ENCODE measurements around the gene HYKK. TPM values are rescaled to one million over a fixed set of nuclear protein-coding genes. Genes with fewer than 3 reads are reported as not detected.
"Not testable (repeated sequence)": the region's sequence is repeated elsewhere in the genome, so short reads cannot be mapped to it uniquely, and the experiment has no call there.

HYKK gene
- polyA plus RNA-seq = 1 to 10 TPM; 2.2 to 3.9 (median 3.4) TPM

GRCh38 chr15:78506971-78507830, at the start of gene HYKK:
Gene HYKK (plus strand): TSS chr15:78507577. CDS start chr15:78513089, 5,512 bp downstream.
- 1% methylated on average over 57 to 63 of the region's 63 CpGs for WGBS, 3 donors
- H3K27ac ChIP-seq (ENCODE audit: low read depth, low read length) = no peak within 1 kb of the TSS

- WGBS, 3 donors = 82 to 88% (median 87%) methylated on average over 4 of the region's 4 CpGs
- no peak overlapping the region for H3K27ac ChIP-seq (ENCODE audit: low read depth, low read length)
Observed at GRCh38 chr15:78460737-78461136, 46.6 kb upstream of the HYKK start.

- H3K27ac ChIP-seq (ENCODE audit: low read depth, low read length) = no peak overlapping the region
- WGBS, 3 donors = 19 to 44% (median 21%) methylated on average over 3 of the region's 3 CpGs
Observed at GRCh38 chr15:78461171-78461888, 46.0 kb upstream of the HYKK start.

DNA sequence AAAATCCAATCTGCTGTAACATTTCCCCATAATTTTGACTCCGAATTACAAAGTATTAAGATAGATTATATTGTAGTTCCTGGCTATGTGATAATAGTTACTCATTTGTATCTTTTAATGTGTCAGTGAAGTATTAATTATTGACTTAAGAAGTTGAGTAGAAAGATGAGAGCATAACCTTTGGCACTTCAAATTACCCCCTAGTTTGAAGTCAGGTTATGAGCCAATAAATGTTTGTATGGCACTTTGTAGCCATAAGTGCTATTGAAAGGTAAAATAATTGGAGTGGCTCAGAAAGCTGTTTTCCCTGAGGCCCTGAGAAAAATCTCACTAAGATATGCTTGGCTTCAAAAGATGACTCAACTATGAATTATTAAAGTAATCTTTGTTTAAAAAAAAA, 38.3 kb upstream of the HYKK start:
- H3K27ac ChIP-seq (ENCODE audit: low read depth, low read length) = no peak overlapping the region
- 95 to 100% (median 99%) methylated on average over 1 of the region's 1 CpG for WGBS, 3 donors

DNA sequence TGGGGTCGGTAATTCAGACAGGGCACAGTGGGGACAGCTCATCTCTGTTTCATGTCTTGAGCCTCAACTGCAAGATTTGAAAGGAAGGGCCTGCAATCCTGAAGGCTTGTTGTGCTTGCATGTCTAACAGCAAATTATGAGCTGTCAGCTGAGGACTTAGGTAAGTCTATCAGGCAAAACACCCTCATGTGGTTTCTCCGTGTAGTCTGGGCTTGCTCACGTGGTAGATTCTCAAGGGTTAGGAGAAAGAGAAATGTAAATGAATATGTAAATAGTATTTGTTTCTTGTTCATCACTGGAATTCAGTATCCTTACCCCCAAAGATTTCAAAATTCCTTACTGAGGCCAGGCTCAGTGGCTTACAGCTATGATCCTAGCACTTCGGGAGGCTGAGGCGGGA, 30.1 kb upstream of the HYKK start:
- no peak overlapping the region for H3K27ac ChIP-seq (ENCODE audit: low read depth, low read length)
- 77 to 79% (median 78%) methylated on average over 5 of the region's 5 CpGs for WGBS, 3 donors

GRCh38 chr15:78479650-78480049, 27.7 kb upstream of the HYKK start:
- H3K27ac ChIP-seq (ENCODE audit: low read depth, low read length) = no peak overlapping the region
- 90 to 94% (median 93%) methylated on average over 3 of the region's 3 CpGs for WGBS, 3 donors

DNA sequence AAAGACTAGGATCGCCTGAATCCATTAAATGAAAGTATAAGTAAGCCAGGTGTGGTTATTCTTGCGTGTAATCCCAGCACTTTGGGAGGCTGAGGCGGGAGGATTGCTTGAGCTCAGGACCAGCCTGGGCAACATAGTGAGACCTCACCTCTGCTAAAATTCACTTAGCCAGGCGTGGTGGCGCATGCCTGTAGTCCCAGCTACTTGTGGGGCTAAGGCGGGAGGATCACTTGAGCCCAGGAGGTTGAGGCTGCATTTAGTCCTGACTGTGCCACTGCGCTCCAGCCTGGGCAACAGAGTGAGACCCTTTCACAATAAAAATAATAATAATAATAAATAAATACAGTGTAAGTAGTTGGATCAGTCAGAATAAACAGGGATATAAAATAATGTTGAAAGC, 25.5 kb upstream of the HYKK start:
- no peak overlapping the region for H3K27ac ChIP-seq (ENCODE audit: low read depth, low read length)
- WGBS, 3 donors = 89 to 98% (median 89%) methylated on average over 7 of the region's 7 CpGs

- no peak overlapping the region for H3K27ac ChIP-seq (ENCODE audit: low read depth, low read length)
- 70 to 89% (median 80%) methylated on average over 1 of the region's 1 CpG for WGBS, 3 donors
Observed at GRCh38 chr15:78492872-78493271, 14.5 kb upstream of the HYKK start.

- no peak overlapping the region for H3K27ac ChIP-seq (ENCODE audit: low read depth, low read length)
- 85 to 99% (median 95%) methylated on average over 4 of the region's 4 CpGs for WGBS, 3 donors
Observed at GRCh38 chr15:78501857-78502256, 5.5 kb upstream of the HYKK start.

- WGBS, 3 donors = 90 to 97% (median 97%) methylated on average over 2 of the region's 2 CpGs
Observed at GRCh38 chr15:78502641-78503040, 4.7 kb upstream of the HYKK start.

DNA sequence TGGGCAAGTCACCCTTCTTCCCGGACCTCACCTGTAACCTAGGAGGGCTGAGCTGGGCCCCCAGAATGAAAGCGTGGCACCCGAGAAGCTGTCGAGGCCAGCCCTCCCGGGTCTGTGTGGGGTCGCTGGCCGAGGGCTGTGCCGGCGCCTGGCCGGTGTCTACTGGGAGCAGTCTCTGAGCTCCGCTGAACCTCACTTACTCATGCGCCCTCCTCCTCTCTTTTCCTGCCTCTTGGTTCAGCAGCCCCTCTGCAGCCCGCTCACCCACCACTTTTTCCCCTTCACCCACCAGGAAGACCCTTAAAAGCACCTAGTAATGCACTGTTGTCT, 419 bp downstream of the HYKK start:
- WGBS, 3 donors = 2% methylated on average over 13 of the region's 13 CpGs
- no peak overlapping the region for H3K27ac ChIP-seq (ENCODE audit: low read depth, low read length)

More at GRCh38 chr15:78502641-78503040, 4.7 kb upstream of the HYKK start:
- no peak overlapping the region for H3K27ac ChIP-seq (ENCODE audit: low read depth, low read length)

DNA sequence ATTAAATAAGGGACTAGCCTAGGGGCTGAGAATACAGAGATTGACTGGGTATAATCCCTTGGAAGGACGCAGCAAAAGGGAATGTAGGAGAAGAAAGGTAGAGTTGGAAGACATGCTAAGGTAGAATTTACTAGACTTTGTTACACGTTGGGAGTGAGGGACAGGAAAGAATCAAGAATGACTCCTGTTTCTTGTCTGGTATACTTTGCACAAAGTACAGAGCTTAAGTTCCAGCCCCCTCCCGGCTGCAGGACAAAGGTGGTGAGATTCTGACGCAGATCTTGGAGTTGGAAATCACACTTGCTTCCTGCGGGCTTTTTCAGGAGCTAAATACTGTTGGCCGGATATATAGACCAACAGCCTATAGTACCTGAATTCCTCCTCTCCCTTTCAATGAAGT, 895 bp downstream of the HYKK start:
- H3K27ac ChIP-seq (ENCODE audit: low read depth, low read length) = no peak overlapping the region
- WGBS, 3 donors = 28 to 49% (median 47%) methylated on average over 6 of the region's 6 CpGs

DNA sequence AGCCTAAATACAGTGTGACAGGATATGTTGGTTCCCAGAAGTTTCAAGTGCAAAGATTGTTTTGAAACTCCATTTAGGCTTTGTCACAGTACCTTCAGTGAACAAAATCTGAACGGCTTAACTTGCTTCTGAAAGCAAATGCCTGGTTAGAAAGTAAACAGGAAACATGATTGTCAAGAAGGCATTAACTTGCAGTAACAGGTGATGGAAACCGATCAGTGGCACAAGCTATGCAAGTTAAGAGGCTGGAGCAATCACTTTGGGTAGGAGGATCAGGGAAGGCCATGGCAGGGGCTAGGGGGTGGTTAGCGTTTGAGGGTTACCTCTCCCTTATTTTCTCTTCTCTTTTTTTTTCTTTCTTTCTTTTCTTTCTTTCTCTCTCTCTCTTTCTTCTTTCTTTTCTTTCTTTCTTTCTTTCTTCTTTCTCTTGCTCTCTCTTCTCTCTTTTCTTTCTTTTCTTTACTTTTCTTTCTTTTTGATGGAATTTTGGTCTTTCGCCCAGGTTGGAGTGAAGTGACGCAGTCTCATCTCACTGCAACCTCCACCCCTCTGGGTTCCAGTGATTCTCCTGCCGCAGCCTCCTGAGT, 2.4 kb downstream of the HYKK start:
- 59 to 83% (median 75%) methylated on average over 6 of the region's 6 CpGs for WGBS, 3 donors
- H3K27ac ChIP-seq (ENCODE audit: low read depth, low read length) = no peak overlapping the region

- not testable (repeated sequence) for H3K27ac ChIP-seq (ENCODE audit: low read depth, low read length)
- WGBS, 3 donors = 95 to 98% (median 98%) methylated on average over 2 of the region's 3 CpGs
Observed at GRCh38 chr15:78520035-78520434, 12.7 kb downstream of the HYKK start.

DNA sequence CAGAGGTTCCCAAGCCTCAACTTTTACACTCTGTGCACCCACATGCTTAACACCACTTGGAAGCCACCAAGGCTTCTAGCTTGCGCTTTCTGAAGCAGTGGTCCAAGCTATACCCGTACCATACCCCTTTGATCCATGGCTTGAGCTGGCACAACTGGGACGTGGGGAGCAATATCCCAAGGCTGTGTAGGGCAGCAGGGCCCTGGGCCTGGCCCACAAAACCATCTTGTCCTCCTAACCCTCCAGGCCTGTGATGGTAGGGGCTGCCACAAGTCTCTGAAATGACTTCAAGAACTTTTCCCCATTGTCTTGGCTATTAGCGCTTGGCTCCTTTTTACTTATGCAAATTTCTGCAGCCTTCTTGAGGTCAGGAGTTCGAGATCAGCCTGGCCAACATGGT, 16.9 kb downstream of the HYKK start:
- WGBS, 3 donors = 91 to 95% (median 93%) methylated on average over 5 of the region's 5 CpGs
- H3K27ac ChIP-seq (ENCODE audit: low read depth, low read length) = no peak overlapping the region

DNA sequence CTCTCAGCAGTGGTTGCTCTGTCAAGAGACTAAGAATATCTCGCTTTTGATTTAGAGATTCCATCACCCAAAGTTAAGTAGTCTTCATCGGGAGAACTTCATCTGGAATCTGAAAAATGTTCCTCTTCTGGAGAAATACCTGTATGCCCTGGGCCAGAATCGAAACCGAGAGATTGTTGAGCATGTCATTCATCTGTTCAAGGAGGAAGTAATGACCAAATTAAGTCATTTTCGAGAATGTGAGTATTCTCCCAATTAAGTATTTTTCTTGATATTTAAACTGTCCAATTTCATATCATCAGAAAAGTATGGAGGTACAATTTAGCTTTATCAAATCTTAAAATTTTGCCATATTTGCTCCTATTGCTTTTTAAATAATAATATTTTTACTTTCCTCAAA, 19.9 kb downstream of the HYKK start:
- 86 to 92% (median 88%) methylated on average over 5 of the region's 5 CpGs for WGBS, 3 donors

DNA sequence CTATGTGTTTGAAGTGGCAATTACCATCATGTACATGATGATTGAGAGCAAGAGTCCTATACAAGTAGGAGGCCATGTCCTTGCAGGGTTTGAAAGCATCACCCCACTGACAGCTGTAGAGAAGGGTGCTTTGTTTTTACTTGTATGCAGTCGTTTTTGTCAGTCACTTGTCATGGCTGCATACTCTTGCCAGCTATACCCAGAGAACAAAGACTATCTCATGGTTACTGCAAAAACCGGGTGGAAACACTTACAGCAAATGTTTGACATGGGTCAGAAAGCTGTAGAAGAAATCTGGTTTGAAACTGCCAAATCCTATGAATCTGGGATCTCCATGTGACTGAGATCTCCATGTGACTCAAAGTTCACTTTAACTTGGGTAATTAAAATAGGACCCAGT, 26.0 kb downstream of the HYKK start:
- no peak overlapping the region for H3K27ac ChIP-seq (ENCODE audit: low read depth, low read length)
- 59 to 75% (median 70%) methylated on average over 2 of the region's 2 CpGs for WGBS, 3 donors

More for the DNA sequence above, 19.9 kb downstream of the HYKK start:
- H3K27ac ChIP-seq (ENCODE audit: low read depth, low read length) = no peak overlapping the region

DNA sequence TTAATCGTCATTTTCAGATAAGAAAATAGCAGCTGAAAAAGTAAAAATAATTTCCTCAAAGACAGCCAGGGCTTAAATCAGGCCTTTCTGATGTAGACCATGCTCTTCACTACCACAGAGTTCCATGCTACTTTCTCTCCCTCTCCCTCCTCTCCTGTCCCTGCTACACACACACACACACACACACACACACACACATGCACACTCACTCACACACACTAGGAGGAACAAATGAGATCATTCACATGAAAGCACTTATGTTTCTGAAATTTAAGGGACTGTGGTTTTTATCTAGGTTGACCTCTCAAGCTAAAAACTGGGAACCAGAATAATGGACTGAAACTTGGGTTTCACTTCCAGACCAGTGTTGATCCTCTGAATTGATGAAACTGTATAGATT, 28.8 kb downstream of the HYKK start:
- WGBS, 3 donors = 74 to 88% (median 85%) methylated on average over 1 of the region's 1 CpG
- no peak overlapping the region for H3K27ac ChIP-seq (ENCODE audit: low read depth, low read length)

DNA sequence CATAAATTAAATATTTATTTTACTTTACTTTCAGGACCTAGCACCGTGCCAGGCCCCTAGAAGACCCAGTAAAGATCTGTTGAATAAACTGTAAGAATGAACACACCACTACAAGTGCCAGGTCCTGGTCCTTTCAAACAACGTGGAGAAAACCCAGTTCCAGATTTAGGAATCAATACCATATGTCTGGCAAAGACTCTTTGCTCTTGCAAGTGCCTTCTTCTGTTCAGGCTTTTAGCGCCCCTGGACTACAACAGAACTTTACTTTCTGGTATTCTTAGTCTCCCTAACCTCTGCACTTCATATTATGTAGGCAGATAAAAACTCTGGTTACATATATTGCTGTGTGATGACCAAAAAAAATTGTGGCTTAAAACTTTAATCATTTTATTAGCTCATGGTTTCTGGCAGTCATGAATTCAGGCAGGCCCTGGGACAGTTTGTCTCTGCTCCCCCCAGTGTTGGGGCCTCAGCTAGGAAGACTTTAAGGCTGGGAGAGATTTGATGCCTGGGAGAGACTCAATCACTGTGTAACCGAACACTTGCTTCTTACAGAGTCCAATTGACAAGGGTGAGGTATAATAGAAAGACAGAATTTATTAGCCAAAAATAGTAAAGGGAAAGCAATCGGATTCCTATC, 30.0 kb downstream of the HYKK start:
- WGBS, 3 donors = 78 to 81% (median 79%) methylated on average over 5 of the region's 5 CpGs

More for the DNA sequence above, 30.0 kb downstream of the HYKK start:
- no peak overlapping the region for H3K27ac ChIP-seq (ENCODE audit: low read depth, low read length)
